Measurements from ENCODE around the gene TADA3.

Gene TADA3, protein sequence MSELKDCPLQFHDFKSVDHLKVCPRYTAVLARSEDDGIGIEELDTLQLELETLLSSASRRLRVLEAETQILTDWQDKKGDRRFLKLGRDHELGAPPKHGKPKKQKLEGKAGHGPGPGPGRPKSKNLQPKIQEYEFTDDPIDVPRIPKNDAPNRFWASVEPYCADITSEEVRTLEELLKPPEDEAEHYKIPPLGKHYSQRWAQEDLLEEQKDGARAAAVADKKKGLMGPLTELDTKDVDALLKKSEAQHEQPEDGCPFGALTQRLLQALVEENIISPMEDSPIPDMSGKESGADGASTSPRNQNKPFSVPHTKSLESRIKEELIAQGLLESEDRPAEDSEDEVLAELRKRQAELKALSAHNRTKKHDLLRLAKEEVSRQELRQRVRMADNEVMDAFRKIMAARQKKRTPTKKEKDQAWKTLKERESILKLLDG

DNA sequence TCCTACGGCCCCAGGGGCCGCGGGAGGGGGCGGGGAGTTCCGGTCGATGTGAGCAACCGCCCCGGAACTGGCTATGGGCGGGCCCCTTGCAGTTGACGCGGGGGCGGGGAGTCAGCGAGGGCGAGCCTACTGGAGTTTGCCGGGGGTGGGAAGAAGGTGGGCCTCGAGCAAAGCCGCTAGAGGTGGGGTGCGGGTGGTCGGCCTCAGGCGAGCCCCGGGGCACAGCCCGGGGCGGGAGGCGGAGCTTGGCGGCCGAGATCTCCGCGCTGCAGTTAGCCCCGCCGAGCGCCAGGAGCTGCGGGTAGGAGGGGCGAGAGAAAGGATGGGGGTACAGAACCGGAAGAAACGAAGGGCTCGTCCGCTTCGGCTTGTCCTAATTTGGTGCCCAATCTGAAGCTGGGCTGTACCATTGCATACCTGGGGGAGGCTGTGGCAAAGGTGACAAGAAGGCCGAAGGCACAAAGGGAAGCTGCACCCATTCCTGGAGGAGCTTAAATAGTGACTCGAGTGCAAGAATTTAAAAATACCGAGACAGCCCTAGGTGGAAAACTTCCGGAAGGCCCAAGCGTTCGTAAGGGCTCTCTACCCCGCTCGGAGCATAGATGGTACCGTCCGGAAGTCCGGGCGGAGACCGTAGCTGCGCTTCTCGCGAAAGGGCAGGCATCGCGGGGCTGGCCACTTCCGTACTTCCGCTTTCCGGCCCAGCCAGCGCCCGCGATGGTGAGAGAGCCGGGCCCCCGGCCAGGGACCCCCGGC, at the start of gene TADA3, which contains the start of gene ARPC4:
Gene TADA3, minus strand, starts transcription at position 69 of the 756 bp plus-strand sequence. CDS start 1,007 bp downstream, outside the sequence.
Gene ARPC4, plus strand, starts transcription at position 678 of the 756 bp plus-strand sequence. Its CDS starts 40 bp downstream, at position 718.
- DNase-seq = peak; percentile 73

DNA sequence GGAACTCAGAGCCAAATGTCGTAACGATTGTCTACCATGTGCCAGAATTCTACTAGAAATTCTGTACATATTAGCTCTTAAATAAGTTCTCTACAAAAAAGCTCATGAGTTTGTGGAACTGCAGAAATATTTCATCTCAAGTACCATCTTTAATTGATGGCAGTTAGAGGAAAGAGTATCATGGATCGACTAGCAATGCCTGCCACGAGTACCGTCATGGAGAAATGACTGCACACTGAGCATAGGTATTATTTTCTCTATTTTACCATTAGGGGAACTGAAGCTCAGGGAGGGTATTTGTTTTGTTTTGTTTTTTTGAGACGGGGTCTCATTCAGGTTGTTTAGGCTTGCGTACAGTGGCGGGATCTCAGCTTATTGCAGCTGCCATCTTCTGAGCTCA, 48.7 kb upstream of the TADA3 start:
- DNase-seq = no peak

DNA sequence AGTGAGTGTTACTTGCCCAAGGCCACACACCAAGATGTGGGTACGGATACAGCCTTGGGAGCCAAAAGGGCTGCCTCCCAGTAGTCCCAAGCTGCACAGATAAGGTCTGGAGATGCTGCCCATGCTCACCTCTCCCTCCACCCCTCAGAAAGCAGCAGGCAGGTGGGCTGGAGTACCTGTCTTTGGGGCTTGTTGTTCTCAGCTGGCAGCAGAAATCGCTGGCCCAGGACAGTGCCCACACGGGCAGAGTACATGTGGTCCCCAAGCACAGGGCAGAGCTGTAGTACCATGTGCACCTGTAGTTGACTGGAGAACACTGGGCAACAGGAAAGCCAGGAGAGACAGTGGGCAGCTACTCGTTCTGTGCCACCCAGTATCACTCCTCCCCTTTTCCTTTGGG, 46.6 kb upstream of the TADA3 start:
- DNase-seq = no peak

DNA sequence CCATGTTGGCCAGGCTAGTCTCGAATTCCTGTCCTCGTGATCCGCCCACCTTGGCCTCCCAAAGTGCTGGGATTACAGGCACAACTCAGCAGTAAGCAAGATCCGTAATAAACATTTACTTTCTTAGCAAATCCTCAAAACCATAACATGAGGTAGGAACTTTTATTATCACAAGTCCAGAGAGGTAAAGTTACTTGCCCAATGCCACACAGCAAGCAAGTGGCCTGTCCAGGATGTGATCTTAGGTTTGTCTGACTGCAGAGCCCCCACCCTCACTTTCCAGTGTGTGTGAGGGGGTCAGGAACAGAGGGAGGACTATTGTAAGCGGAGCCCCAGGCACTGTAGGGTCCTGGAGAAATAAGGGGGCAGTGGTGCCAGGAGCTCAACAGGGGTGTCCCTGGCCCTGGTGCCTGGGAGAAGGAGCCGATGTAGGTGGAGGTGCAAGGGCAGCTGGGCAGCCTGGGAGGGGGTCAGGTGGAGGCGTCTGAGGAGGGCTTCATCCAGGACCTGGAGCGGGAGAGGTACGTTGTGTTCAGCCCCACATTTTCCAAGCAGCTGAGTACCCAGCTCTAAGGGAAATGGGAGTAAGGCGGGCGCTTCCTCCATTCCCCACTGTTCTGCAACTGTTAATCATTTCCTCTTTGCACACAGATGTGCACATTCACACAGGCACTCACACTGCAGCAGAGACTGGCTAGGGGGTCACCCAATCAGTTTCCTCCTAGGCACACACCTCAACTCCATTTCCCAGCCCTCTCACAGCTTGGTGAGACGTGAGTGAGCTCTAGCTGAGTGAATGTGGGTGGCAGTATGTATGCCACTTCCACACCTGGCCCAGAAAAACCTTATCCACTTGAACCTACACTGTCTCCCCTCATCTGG, 45.7 kb upstream of the TADA3 start:
- DNase-seq = no peak

DNA sequence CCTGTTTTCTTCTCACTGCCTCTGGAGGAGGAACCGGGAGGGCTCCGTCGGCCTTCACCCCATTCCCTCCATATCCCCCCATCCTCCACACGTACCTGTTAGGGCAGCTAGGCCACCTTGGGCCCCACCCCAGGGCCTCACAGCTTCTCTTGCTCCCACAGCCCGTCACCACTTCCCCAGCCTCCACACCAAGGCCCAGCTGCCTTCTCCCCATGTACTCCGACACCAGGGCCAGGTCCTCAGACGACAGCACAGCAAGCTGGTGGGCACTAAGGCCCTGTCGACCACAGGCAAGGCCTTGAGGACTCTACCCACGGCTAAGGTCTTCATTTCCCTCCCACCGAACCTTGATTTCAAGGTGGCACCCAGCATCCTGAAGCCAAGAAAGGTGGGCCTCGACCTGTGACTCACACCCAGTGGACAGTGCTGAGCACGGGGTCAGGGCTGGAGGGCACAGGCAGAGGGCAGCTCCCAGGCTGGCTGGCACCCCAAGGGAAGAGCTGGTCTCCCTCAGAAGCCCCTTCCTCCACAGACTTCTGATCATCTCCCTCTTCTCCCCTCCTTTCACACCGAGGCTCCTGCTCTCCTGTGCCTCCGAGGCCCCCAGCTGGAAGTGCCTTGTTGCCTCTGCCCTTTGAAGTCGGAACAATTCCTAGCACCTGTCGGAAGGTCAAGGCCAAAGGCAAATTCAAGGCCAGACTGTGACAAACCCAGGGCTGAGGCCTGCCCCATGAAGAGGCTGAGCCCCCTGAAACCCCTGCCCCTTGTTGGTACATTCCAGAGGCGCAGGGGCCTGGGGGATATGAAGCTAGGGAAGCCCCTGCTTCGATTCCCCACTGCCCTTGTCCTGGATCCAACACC, 42.5 kb upstream of the TADA3 start:
- no peak for DNase-seq

DNA sequence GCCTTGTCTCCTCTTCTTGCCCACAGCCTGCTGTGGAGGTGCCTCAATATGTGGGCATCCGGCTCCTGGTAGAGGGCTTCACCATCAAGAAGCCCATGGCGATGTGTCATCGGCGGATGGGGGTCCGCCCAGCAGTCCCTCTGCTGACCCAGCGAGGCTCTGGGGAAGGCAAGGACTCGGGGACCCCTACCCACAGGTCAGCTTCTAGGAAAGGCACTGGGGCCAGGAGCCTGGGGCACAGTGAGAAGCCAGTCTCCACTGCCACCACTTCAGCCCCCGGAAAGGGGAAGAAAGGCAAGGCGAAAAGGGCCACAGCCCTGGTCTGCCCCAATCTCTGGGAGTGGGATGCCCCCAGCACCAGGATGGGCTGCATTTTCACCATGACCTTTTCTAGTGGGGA, 40.8 kb upstream of the TADA3 start:
- DNase-seq = no peak

DNA sequence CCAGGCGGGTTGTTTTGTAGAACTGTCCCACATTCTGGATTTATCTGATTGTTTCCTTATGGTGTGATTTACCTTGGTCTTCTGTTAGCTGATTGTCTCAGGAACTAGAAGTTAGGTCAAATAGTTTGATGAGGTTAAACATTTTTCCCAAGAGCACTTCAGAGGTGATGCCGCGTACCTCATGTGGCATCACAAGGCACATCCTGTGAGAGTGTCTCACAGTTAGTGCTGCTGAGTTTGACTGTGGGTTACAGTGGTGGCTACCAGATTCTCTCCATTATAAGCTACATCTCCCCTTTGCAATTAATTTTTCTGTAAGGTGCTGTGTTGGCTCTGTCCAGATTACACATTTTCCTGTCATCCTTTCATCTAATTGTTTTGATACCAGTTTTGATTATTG, 39.0 kb upstream of the TADA3 start:
- no peak for DNase-seq

DNA sequence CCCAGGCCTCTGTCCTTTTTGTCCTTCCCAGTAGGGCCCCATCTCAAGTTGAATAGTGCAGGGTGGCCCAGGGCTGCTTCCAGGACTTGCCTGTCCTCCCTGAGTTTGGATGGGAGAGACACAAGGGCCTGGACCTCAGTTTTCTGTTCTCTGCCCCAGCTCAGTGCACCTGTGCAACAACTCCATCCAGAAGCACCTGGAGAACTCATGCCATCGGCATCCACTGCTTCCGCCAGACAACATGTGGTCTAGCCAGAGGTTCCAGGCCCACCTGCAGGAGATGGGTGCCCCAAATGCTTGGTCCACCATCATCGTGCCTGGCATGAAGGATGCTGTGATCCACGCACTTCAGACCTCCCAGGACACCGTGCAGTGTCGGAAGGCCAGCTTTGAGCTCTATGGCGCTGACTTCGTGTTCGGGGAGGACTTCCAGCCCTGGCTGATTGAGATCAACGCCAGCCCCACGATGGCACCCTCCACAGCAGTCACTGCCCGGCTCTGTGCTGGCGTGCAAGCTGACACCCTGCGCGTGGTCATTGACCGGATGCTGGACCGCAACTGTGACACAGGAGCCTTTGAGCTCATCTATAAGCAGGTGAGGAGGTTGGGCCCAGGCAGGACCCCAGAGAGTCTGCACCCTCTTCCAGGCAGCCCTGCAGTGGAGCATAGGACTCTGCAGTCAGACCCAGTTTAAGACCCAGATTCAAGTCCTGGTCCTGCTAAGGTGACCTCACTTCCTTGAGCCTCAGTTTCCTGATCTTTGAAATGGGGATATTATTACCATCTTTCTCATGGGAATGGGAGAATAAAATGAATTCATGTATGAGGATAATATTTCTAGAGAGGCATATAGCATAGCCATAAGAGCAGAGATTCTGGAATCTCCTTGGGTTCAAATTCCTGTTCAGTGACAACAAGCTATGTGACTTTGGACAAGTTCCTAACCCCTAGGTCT, 36.8 kb upstream of the TADA3 start:
- no peak for DNase-seq

DNA sequence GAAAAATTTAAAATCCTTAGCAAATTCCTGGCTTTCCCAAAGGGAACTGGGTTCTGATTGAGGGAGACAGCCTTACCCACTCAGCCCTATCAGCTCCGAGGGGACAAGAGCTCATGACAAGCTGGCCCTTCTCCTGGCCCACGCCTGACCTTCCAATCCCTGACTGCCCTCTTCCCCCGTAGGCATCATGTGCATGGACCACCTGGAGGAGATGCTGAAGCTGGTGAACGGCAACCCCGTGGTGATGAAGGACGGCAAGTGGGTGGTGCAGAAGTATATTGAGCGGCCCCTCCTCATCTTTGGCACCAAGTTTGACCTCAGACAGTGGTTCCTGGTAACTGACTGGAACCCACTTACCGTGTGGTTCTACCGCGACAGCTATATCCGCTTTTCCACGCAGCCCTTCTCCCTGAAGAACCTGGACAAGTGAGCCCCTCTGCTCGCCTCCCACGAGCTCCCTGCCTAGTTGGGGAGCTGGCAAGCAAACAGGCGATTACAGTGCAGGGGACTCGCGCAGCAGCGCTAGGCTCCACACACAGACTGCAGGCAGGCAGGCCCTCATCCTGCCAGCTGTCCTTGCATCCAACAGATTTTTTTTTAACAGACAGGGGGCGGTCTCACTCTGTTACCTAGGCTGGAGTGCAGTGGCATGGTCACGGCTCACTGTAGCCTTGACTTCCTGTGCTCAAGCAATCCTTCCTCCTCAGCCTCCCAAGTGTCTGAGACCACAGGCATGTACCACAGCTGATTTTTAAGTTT, 34.7 kb upstream of the TADA3 start:
- DNase-seq = no peak

DNA sequence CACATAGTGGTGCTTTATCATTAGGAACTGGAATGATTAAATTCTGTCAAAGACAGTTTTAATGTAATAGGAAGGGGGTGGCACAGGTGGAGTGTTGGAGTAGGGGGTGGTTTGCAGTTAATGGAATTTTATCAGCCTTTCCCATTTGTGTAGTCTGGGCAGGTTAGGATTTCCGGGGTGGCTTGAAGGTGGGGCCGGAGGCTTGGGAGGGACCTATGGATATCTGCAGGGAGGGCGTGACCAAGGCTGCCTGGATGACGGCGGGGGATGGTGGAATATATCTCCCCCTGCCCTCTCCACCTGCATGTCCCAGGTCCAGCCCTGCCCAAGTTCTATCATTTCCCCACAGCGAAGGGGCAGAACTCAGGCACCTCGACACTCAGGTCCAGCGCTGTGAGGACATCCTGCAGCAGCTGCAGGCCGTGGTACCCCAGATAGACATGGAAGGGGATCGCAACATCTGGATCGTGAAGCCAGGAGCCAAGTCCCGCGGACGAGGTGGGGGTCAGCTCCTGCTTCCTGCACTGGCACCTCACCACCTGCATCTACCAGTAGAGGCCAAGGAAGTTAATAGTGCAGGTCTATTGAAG, 33.3 kb upstream of the TADA3 start:
- DNase-seq = no peak

DNA sequence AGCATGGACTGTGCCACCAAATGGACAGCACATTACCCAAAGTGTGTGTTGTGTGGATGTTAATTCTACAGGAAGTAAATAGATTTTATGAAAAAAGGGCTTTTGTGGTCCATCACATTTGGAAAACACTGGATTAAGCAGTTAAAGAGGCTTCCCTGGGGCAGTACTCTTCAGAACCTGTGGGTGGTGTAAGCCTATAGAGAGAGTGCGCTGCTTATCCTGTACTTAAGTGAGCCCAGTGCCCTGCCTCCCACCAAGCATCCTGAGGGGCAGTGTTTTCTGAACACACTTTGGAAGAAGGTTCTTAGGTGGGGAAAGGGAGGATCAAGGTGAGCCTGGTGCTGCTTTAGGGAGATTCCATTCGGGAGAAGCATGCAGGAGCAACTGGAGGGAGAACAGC, 28.7 kb upstream of the TADA3 start:
- no peak for DNase-seq

DNA sequence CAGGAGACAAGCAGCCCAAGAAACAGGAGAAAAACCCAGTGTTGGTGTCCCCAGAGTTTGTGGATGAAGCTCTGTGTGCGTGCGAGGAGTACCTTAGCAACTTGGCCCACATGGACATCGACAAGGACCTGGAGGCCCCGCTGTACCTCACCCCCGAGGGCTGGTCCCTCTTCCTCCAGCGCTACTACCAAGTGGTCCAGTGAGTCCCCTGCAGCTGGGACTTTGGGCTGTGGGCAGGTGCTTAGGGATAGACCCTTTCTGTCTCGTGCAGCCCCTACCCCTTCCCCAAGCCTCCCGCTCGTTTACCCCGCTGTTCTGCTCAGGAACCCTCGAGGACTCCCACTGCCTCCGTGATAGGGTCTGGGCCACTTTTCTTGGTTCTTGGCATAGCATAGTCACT, 28.3 kb upstream of the TADA3 start:
- DNase-seq = no peak

DNA sequence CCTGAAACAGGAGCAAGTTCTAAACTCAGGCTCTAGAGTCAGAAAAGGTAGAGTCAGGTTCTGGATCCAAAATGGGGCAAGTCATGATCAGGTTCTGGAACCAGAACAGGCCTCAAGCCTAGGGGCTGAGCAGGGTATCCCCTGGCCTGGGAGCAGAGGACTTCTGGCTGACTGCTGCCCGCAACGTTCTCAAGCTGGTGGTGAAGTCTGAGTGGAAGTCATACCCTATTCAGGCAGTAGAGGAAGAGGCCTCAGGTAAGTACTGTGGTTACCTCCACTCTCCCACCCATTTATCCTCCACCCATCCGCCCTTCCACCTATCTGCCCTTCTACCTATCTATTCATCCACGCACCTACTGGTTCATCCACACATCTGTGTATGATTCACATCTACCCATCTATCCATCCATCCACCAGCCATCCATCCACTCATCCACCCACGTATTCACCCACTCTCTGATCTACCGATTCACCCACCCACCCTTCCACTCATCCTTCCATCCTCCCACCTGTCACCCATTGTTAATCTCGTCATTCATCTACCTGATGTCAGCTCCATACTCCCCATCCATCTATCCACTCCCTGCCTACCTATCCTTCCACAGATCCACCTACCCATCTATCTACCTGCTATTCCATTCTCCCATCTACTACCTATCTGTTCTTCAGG, 26.5 kb upstream of the TADA3 start:
- DNase-seq = no peak

DNA sequence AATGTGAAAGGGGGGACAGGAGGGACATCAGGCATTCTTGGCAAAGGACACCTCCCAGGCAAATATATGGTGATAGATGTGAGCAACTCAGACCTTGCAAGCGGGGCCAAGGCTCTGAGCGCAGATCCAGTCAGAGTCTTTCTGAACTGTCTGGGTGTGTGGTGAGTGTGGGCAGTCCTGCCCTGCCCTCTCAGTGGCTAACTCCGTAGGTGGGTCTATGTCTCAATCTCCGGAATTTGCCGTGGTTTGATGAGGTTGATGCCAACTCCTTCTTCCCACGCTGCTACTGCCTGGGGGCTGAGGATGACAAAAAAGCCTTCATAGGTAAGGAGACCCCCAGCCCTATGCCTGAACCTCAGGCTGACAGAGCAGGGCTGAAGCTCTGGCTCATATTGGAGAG, 25.2 kb upstream of the TADA3 start:
- no peak for DNase-seq

DNA sequence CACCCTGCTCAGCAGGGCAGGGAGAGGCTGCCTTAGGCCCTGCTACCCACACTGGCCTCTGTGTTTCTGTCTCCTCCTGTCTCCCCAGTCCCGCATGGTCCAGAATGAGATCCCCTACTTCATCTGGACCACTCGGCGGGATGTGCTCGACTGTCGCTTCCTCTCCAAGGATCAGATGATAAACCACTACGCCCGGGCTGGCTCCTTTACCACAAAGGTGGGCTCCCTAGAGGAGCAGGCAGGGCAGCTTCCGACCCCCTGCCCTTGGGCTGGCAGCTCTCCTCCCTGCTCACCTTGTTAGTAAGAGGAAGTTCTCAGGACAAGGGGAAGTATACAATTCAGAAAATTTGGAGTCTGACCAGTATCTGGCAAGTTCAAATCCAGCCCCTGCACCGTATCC, 23.7 kb upstream of the TADA3 start:
- DNase-seq = no peak

DNA sequence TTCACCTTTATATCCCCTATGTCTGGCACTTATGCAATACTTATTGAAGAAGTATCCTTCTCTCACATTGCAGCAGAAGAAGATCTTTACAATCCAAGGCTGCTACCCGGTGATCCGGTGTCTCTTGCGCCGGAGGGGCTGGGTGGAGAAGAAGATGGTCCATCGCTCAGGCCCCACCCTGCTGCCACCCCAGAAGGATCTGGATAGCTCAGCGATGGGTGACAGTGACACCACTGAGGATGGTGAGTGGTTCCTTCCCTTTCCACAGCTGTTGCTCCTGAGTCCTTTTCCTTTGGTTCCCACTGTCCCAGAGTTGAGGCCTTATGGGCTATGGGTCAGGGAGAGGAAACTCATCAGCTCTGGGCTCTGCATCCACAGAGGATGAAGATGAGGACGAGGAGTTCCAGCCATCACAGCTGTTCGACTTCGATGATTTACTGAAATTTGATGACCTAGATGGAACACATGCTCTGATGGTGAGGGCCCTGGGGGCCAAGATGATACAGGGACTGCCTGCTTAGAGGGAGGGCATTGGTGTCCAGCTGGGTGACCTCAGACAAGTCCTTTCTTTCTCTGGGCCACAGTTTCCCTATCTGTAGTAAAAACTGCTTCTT, 20.7 kb upstream of the TADA3 start:
- no peak for DNase-seq

DNA sequence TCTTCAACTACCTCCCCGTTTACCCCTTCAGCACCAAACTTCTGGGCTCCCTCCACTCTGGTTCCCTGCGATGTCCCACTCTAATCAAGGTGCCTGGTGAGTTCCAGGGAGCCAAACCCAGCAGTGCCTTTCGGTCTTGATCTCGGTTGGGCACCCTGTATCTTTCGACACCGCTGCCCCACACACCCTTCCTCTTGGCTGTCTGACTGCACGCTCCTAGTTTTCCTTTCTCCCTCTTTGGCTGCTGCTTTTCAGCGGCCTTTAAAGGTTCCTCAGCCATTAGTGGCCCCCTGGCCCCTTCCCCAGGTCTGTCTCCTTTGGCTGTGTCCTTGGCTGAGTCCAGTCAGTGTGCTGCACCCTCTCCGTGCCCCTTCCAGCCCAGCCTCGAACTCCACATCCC, 18.6 kb upstream of the TADA3 start:
- no peak for DNase-seq

DNA sequence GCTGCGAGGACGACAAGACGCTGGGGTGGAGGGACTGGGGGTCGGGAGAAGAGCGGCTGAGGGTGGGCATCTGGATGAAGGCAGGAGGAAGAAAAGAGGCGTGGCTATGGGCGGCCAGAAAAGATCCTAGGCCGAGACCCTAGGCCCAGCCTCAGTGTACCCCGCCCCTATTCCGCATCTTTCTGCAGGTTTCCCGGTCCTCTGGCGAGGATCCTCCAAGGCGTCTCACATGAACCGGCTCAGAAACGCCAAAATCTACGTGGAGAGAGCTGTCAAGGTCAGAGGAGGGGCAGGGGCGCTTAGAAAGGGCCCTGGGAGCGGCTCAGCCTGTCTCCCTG, 18.1 kb upstream of the TADA3 start:
- DNase-seq = no peak
